ENCODE results near the gene CYP2B6.
"Not testable (repeated sequence)": the region's sequence is repeated elsewhere in the genome, so short reads cannot be mapped to it uniquely, and the experiment has no call there.

Gene CYP2B6

GRCh38 chr19:41001243-41001971, 10.3 kb downstream of the CYP2B6 start:
- no peaks in the 10 kb centered on the region for H3K9me3 Mint-ChIP-seq
- peaks cover 25% of the 10 kb centered on the region for H3K27me3 Mint-ChIP-seq
- no peaks in the 10 kb centered on the region for H3K36me3 Mint-ChIP-seq
- H3K4me1 Mint-ChIP-seq, result no peaks in the 10 kb centered on the region
- no peak overlapping the region for H3K4me3 Mint-ChIP-seq
- CTCF ChIA-PET, result no interaction called here
- H3K27ac Mint-ChIP-seq, result no peak overlapping the region
- DNase-seq, result no peak

DNA sequence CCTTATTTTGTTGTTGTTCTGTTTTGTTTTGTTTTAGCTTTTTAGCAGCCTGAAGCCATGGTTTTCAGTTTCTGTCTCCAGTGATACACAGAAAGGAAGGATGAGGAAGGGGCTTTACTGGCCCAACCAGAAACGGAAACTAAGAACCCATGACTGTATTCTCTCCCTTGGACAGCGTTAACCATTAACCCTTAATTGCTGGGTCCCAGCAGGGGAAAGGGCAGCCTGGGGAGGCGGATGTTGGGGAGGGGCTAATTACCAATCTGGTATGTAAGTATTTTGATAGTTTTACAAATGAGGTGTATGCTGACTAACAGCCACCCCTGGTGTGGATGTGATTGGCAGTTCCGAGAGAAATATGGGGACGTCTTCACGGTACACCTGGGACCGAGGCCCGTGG, 12.6 kb downstream of the CYP2B6 start:
- H3K36me3 Mint-ChIP-seq, H3K27ac Mint-ChIP-seq, CTCF ChIA-PET, H3K9me3 Mint-ChIP-seq, DNase-seq, H3K4me3 Mint-ChIP-seq, H3K4me1 Mint-ChIP-seq: not testable (repeated sequence)
- H3K27me3 Mint-ChIP-seq, result peaks cover 22% of the 10 kb centered on the region

- no peaks in the 10 kb centered on the region for H3K36me3 Mint-ChIP-seq
- no peak overlapping the region for H3K27ac Mint-ChIP-seq
- no peak for DNase-seq
- H3K4me1 Mint-ChIP-seq, result peaks cover 3% of the 10 kb centered on the region
- CTCF ChIA-PET, result no interaction called here
- H3K27me3 Mint-ChIP-seq, result peaks cover 51% of the 10 kb centered on the region
- no peak overlapping the region for H3K4me3 Mint-ChIP-seq
- H3K9me3 Mint-ChIP-seq, result no peaks in the 10 kb centered on the region
These were observed 18.7 kb downstream of the CYP2B6 start for GRCh38 chr19:41009700-41010235.

- Mint-ChIP-seq H3K36me3 (no peaks in the 10 kb centered on the region), H3K9me3 (no peaks in the 10 kb centered on the region), H3K4me1 (peaks cover 5% of the 10 kb centered on the region), H3K27ac (no peak overlapping the region), H3K4me3 (no peak overlapping the region), H3K27me3 (peaks cover 49% of the 10 kb centered on the region)
- CTCF ChIA-PET, result interaction anchor here (0.9 kb wide), 1 partner anchor 350 kb away, joined by 3 read pairs; no protein-coding TSS in a partner anchor
- DNase-seq, result no peak
These were observed 22.3 kb downstream of the CYP2B6 start for GRCh38 chr19:41013359-41013758.

DNA sequence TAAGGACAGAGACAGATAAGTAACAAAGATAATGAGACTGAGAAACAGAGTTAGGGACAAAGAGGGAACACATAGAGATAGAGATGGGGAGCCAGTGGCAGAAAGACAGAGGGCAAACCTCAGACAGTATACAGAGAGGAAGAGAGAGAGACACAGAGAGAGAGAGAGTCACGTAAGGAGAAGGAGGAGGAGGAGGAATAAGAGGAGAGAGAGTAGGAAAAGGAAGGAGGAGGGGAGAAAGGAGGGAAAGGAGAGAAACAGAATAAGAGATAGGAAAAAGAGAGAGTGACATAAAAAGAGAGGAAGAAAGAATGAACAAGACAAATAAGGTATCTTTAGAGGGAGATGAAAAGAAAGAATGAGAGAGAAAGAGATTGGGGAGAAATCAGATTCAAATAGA, 23.6 kb downstream of the CYP2B6 start:
- CTCF ChIA-PET, result no interaction called here
- no peaks in the 10 kb centered on the region for H3K36me3 Mint-ChIP-seq
- H3K9me3 Mint-ChIP-seq, result no peaks in the 10 kb centered on the region
- H3K4me3 Mint-ChIP-seq, result no peak overlapping the region
- peaks cover 52% of the 10 kb centered on the region for H3K27me3 Mint-ChIP-seq
- H3K27ac Mint-ChIP-seq, result no peak overlapping the region
- DNase-seq, result no peak
- H3K4me1 Mint-ChIP-seq, result peaks cover 2% of the 10 kb centered on the region

- no peaks in the 10 kb centered on the region for H3K36me3 Mint-ChIP-seq
- H3K27ac Mint-ChIP-seq, result no peak overlapping the region
- peaks cover 2% of the 10 kb centered on the region for H3K4me1 Mint-ChIP-seq
- CTCF ChIA-PET, result no interaction called here
- no peaks in the 10 kb centered on the region for H3K9me3 Mint-ChIP-seq
- peak; percentile 24 for DNase-seq
- H3K27me3 Mint-ChIP-seq, result peaks cover 43% of the 10 kb centered on the region
- no peak overlapping the region for H3K4me3 Mint-ChIP-seq
These were observed 25.5 kb downstream of the CYP2B6 start for GRCh38 chr19:41016488-41017071.

GRCh38 chr19:41018736-41019290, 27.7 kb downstream of the CYP2B6 start:
- Mint-ChIP-seq H3K9me3 (no peaks in the 10 kb centered on the region), H3K4me3 (no peak overlapping the region), H3K27ac (no peak overlapping the region), H3K36me3 (no peaks in the 10 kb centered on the region), H3K27me3 (peaks cover 31% of the 10 kb centered on the region), H3K4me1 (peaks cover 2% of the 10 kb centered on the region)
- DNase-seq, result no peak
- CTCF ChIA-PET, result no interaction called here

- no peak for DNase-seq
- Mint-ChIP-seq H3K9me3 (no peaks in the 10 kb centered on the region), H3K36me3 (no peaks in the 10 kb centered on the region), H3K27me3 (peaks cover 31% of the 10 kb centered on the region), H3K4me1 (peaks cover 2% of the 10 kb centered on the region), H3K27ac (no peak overlapping the region), H3K4me3 (no peak overlapping the region)
- CTCF ChIA-PET, result no interaction called here
These were observed 28.3 kb downstream of the CYP2B6 start for GRCh38 chr19:41019346-41019745.

GRCh38 chr19:41023193-41023592, 32.1 kb downstream of the CYP2B6 start:
- Mint-ChIP-seq H3K27me3 (peaks cover 51% of the 10 kb centered on the region), H3K4me1 (no peaks in the 10 kb centered on the region), H3K9me3 (no peaks in the 10 kb centered on the region), H3K4me3 (no peak overlapping the region), H3K36me3 (no peaks in the 10 kb centered on the region), H3K27ac (no peak overlapping the region)
- CTCF ChIA-PET, result no interaction called here
- DNase-seq, result no peak

GRCh38 chr19:41025411-41025810, 34.3 kb downstream of the CYP2B6 start:
- Mint-ChIP-seq H3K27me3 (peaks cover 55% of the 10 kb centered on the region), H3K4me3 (no peak overlapping the region), H3K36me3 (no peaks in the 10 kb centered on the region), H3K27ac (no peak overlapping the region), H3K4me1 (no peaks in the 10 kb centered on the region), H3K9me3 (no peaks in the 10 kb centered on the region)
- CTCF ChIA-PET, result no interaction called here
- no peak for DNase-seq

- Mint-ChIP-seq H3K4me3 (no peak overlapping the region), H3K27me3 (peaks cover 55% of the 10 kb centered on the region), H3K27ac (no peak overlapping the region), H3K36me3 (no peaks in the 10 kb centered on the region), H3K9me3 (no peaks in the 10 kb centered on the region), H3K4me1 (no peaks in the 10 kb centered on the region)
- CTCF ChIA-PET, result no interaction called here
- no peak for DNase-seq
These were observed 34.8 kb downstream of the CYP2B6 start for GRCh38 chr19:41025871-41026270.

GRCh38 chr19:41027273-41027967, 36.3 kb downstream of the CYP2B6 start:
- Mint-ChIP-seq H3K27ac (no peak overlapping the region), H3K27me3 (peaks cover 55% of the 10 kb centered on the region), H3K9me3 (peaks cover 4% of the 10 kb centered on the region), H3K36me3 (no peaks in the 10 kb centered on the region), H3K4me3 (no peak overlapping the region), H3K4me1 (peaks cover 4% of the 10 kb centered on the region)
- no peak for DNase-seq
- CTCF ChIA-PET, result no interaction called here

GRCh38 chr19:41029524-41030432, 38.7 kb downstream of the CYP2B6 start:
- CTCF ChIA-PET, result no interaction called here
- Mint-ChIP-seq H3K4me1 (peaks cover 14% of the 10 kb centered on the region), H3K9me3 (peaks cover 12% of the 10 kb centered on the region), H3K27me3 (peaks cover 51% of the 10 kb centered on the region), H3K36me3 (peaks cover 4% of the 10 kb centered on the region), H3K4me3 (no peak overlapping the region), H3K27ac (no peak overlapping the region)
- DNase-seq, result no peak

GRCh38 chr19:41030651-41031050, 39.6 kb downstream of the CYP2B6 start:
- H3K36me3 Mint-ChIP-seq, result peaks cover 4% of the 10 kb centered on the region
- no peak for DNase-seq
- H3K4me1 Mint-ChIP-seq, result peaks cover 14% of the 10 kb centered on the region
- CTCF ChIA-PET, result interaction anchor here (0.5 kb wide), 1 partner anchor 416 kb away, joined by 3 read pairs; no protein-coding TSS in a partner anchor
- no peak overlapping the region for H3K27ac Mint-ChIP-seq
- H3K27me3 Mint-ChIP-seq, result peaks cover 42% of the 10 kb centered on the region
- peaks cover 12% of the 10 kb centered on the region for H3K9me3 Mint-ChIP-seq
- H3K4me3 Mint-ChIP-seq, result no peak overlapping the region
